ENCODE data around the gene SHF.
A peak's percentile ranks its signal among the peaks of the same experiment; 100 is the strongest.

- TF ChIP-seq CTCF (conservative IDR thresholded peaks at IDR 0.05 in 1 of 2, IDR thresholded peaks at IDR 0.05 in 1 of 2; ENCODE audit: low read depth in 1 of 2, low read length in 2 of 2) (no peak), EZH2 (IDR thresholded peaks at IDR 0.05; ENCODE audit: low read length, missing control alignments) (peak; percentile 94)
These were observed 52.8 kb downstream of the SHF start for GRCh38 chr15:45134682-45135604.
